ENCODE results near the gene STYXL2.
A peak's percentile ranks its signal among the peaks of the same experiment; 100 is the strongest.

The STYXL2 gene

DNA sequence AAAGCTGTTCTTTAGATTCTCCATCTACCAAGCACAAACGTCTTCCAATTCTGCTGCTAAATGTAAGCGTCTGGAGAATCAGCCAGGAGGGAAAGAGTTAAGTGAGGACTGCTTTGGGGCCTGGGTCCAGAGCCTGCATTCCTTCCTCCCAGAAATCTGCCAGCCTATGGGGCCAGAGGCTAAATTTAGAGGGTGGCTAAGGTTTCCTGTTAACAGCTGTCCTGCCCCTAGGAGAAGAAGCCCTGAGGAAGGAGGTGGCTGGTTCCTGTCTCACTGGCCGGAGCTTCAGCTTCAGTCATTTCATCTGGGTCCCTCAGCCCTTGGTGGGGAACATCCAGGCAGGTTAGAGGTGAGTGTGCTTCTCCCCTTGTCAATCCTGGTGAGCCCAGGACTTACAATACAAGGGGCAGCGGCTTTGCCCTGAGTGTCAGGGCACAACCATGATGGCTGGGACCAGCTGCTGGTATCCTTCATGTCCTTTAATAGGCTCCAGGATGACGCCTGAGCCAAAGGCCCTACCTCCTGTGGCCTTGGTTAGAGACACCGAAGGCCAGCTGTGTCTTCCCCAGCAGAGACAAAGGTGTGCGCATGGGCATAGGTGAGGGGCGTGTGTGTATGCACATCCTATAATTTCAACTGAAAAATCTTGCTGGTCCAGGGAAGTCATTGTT lies at the start of gene STYXL2:
TSS of gene STYXL2 (plus strand) at position 230 of the 671 bp plus-strand sequence. CDS start 775 bp downstream, outside the sequence.
- FAIRE-seq (no peak), DNase-seq (ENCODE audit: insufficient read length, low spot score) (no peak)

DNA sequence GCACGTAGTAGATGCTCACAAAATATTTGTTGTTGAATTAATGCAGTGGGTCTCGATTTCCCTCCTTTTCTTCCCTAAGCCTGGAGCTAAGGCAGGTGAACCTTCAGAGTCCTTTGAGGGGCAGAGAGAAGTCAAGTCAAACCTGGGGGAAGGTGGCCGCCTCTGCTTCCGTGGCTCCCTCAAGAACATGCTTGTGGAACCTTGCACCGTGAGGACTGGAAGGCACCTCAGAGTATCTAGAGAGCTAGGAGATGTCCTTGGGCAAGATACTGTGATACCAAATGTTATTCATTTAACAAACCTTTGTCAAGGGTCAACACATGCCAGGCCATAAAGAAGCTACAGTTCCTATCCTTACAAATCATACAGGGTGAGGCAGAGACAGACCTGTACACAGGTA lies 42.0 kb upstream of the STYXL2 start:
- FAIRE-seq (no peak), DNase-seq (ENCODE audit: insufficient read length, low spot score) (no peak)

DNA sequence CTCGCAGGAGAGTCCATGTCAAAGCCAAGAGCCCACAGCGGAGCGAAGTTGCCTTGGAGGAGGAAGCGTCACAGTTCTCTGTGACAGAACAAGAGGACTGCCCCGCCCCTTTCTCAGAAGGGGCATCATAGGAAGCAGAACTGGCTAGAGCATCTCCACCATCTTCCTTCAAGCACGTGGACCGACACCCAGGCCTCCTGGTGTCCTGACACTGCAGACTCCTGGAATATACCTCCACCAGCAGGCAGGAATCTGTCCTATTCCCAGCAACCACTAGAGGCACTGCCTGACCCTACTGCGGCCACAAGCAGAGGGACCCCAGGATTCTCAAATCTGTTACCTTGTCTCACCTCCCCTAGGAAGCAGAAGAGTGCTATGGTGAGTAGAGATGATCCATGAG lies 41.5 kb upstream of the STYXL2 start:
- FAIRE-seq: no peak
- DNase-seq (ENCODE audit: insufficient read length, low spot score): no peak

DNA sequence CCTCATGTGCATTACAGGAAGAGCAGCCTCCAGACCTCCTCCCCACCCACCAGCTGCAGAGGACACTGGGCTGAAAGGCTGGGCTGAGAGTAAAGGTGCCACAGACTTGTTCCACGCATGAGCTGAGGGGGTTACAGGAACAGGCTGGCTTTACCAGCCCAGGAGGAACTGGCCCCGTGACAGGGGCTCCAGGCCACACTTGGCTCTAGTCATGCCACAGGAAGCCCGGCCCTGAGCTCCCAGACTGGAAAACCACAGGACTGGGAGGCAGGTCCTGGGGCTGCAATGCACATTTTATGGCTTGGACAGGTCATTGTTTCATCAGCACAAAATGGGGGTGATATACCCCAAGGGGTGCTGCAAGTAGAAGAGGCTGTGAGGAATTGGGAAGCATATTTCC lies 39.3 kb upstream of the STYXL2 start:
- FAIRE-seq (no peak), DNase-seq (ENCODE audit: insufficient read length, low spot score) (no peak)

- FAIRE-seq: no peak
Observed at GRCh38 chr1:167054946-167055630, 38.8 kb upstream of the STYXL2 start.

GRCh38 chr1:167056529-167057231 lies 37.2 kb upstream of the STYXL2 start:
- FAIRE-seq: no peak
- DNase-seq (ENCODE audit: insufficient read length, low spot score): no peak

More at GRCh38 chr1:167054946-167055630, 38.8 kb upstream of the STYXL2 start:
- no peak for DNase-seq (ENCODE audit: insufficient read length, low spot score)

GRCh38 chr1:167057241-167057688 lies 36.6 kb upstream of the STYXL2 start:
- DNase-seq (ENCODE audit: insufficient read length, low spot score) (peak; percentile 26), FAIRE-seq (no peak)

GRCh38 chr1:167059045-167059808 lies 34.6 kb upstream of the STYXL2 start:
- DNase-seq (ENCODE audit: insufficient read length, low spot score): peak; percentile 28
- FAIRE-seq: peak; percentile 39

DNA sequence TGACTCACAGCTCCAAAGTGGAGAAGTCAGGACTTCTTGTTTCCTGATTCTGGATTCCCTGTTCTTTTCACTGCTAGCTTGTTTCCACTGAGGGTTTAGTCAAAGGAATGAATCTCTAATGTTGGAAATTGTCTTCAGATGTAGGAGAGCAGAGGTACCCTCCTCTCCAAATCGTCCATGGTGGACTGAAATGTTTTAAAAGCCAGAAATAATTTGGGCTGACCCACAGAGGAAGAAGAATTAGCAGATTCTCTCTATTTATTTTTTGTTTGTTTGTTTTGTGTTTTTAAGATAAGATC lies 34.1 kb upstream of the STYXL2 start:
- DNase-seq (ENCODE audit: insufficient read length, low spot score) (no peak), FAIRE-seq (no peak)

- FAIRE-seq (no peak), DNase-seq (ENCODE audit: insufficient read length, low spot score) (no peak)
Observed at GRCh38 chr1:167060141-167061072, 33.5 kb upstream of the STYXL2 start.

DNA sequence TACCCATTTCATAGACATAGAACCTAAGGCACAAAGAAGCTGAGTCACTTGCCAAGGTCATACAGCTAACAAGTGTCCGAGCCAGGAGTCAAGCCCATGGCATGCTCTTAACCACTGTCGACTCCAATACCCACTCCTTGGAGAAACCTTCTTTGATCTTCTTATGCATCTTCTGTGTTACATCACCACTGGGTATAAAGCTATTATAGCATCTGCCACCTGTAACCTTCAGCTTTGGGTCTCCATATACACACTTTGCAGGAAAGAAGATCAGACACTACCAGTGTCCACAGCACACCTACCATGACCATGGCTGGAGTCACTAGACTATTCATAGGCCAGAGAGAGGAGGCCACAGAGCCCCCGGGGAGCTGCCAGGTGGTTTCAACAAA lies 32.8 kb upstream of the STYXL2 start:
- FAIRE-seq (no peak), DNase-seq (ENCODE audit: insufficient read length, low spot score) (no peak)

- DNase-seq (ENCODE audit: insufficient read length, low spot score) (no peak), FAIRE-seq (no peak)
Observed at GRCh38 chr1:167064621-167065020, 29.3 kb upstream of the STYXL2 start.

DNA sequence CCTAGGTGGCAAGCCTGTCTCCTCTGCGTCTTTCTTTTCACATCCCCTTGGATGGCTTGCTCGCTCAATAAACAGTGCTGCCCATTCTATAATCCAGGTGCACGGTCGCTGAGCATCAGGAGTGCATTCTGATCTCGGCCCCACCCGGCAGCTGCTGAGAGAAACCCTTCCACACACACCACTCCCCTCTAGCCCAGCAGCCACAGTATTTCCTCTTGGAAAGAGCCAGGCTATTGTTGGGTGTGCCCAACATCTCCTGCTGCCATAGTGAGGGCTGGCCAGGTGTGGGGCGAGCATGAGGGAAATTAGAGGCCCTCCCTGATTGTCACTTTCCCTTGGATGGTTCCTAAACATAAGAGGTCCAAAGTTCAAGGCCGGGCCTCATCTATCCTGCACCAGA lies 28.4 kb upstream of the STYXL2 start:
- DNase-seq (ENCODE audit: insufficient read length, low spot score): no peak
- FAIRE-seq: no peak

GRCh38 chr1:167066333-167067122 lies 27.3 kb upstream of the STYXL2 start:
- FAIRE-seq: peak; percentile 11
- peak; percentile 85 for DNase-seq (ENCODE audit: insufficient read length, low spot score)

- FAIRE-seq: no peak
- DNase-seq (ENCODE audit: insufficient read length, low spot score): no peak
Observed at GRCh38 chr1:167067904-167068303, 26.0 kb upstream of the STYXL2 start.

DNA sequence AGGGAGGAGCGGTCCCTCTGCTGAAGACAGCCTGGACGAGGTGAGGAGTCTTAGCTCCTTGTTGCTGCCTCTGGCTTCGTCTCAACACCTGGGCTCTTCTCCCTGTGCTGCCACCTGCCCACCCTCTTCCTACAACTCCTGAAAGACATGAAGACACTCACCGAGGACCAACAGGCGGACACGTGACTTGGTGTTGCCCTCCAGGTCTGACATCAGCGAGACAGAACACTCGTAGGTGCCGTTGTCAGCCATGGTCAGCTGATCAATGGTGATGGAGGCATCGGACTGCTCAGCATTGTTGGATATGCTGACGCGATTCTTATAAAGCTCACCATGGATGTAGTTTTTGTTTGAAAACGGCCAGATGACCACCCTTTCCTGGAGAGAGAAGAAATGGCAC lies 25.1 kb upstream of the STYXL2 start:
- DNase-seq (ENCODE audit: insufficient read length, low spot score): no peak
- FAIRE-seq: no peak

DNA sequence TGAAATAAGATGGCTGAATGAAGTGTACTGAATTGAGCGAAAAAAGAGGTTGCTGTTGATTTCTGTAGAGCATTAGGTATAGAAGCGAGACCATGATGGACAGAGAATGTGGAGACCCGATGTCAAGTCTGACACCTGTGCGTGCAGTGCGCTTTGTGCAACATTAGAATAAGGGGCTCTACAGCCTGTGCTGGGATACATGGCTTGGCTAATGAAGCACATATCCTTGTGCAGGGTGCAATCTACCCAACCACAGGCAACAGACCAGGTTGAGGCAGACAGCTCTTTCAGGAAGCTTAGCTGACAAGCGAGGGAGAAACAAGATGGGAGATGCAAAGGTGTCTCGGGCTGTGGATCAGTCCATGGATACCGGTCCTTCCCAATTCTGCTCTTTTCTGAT lies 22.6 kb upstream of the STYXL2 start:
- FAIRE-seq (no peak), DNase-seq (ENCODE audit: insufficient read length, low spot score) (no peak)

DNA sequence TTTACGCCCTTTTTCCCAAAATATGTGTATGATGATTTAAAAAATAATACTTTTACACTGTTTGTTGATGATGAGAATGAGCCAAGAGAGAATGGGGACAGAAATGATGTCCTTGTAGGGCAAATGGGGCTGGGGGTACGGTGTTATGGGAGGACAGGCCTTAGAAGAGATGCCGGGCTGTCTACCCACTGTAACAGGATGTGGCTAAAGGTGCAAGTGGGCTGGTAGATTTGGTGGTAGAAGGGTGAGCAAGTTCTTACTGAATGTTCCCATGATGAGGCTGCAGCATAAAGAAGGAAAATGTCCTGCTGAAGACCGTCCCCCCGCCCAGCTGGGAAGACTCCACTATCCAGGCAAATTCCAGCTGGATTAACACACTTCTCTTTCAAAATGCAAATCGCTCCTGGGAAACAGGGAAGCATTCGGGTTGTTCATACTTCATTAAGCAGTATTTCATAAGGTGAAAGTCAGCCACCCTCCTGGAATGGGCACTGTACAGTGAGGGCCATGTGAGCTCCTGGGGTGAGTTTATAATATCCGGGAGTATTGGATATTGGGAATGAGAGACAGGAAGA lies 17.7 kb upstream of the STYXL2 start:
- no peak for FAIRE-seq
- DNase-seq (ENCODE audit: insufficient read length, low spot score): no peak

All from GM19239 (cell line).